ENCODE results near the gene OSBP2.

OSBP2 gene

DNA sequence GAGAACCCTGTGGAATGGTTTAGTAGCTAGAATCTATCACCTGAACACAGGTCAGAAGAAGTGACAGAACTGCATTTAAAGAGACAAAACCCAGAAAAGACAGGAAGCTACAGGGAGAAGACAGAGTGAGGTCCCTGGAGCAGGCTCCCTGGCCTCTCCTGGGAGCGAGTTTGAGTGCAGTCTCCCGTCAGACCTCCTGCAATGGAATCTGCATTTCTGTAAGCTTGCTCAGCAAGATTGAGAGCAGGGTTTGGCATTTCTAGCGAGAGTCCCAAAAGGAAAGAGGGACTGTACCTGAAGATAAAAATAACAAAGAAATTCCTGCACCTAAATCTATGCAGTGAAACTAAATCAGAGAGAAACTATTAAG, 199.7 kb downstream of the OSBP2 start:
- no peak for DNase-seq (ENCODE audit: low read depth in 2 of 2)

DNA sequence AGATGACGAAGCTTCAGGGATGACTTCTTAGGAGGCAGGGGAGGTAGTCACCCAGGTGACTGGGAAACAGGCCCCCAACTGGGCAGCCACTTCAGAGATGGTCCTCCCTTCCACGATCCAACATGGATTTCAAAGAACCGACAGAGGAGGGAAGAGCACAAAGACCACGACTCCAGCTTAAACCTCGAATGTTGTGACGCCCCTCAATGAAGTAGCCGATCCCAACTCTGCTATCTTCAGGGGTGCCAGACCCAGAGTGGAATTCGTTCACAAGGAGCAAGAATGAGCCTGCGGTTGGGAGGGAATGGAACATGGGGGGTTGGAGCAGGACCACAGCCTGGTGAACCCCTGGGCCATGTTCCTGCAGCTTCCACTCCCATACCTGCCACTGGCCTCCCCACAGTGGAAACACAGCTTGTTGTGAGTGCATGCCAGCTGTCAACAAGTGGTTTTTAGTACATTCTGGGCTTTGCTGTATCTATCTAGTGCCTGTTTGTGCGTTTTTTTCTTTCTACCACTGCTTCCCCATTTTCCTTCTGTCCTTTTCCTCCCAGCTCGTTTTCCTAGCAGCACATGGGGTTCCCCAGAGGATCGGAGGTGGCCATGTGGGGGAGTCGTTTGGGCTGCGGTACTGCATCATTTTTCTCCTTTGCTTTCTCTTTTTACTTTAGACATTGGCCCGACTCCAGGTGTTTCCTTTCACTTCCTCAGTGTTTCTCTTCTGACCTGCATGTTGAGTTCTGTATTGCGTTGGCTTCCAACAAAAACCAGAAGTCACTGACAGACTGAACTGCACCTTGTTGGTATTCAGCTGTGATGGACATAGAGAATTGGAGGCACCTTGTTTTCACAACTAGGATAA, 208.1 kb downstream of the OSBP2 start:
- DNase-seq (ENCODE audit: low read depth in 2 of 2) = no peak

DNA sequence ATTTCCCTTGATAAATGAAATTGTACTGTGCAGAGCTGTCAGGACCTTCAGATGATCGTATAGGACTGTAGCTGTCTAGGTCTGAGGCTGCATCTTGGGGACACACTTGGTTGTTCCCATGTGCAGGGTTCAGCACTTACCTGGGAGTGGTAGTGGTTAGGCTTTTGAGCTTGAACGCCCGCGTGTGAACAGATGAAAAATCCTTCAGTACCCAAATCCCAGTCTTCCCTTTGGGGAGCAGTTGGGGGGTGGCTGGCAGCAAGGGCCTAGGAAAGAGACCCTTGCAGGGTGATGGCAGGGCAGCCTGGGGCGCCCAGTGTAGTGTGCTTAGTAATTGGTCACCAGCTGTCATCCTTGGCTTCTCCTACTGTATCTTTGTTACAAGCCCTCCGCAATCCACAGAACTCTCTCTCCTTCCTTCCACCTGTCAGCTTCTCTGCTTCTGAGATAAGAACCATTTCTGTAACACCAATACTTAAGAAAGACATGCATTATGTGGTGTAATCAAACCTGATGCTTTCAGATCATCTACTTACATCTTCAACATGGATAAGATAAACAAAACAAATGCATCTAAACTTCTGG, 209.3 kb downstream of the OSBP2 start:
- DNase-seq (ENCODE audit: low read depth in 2 of 2) = no peak

DNA sequence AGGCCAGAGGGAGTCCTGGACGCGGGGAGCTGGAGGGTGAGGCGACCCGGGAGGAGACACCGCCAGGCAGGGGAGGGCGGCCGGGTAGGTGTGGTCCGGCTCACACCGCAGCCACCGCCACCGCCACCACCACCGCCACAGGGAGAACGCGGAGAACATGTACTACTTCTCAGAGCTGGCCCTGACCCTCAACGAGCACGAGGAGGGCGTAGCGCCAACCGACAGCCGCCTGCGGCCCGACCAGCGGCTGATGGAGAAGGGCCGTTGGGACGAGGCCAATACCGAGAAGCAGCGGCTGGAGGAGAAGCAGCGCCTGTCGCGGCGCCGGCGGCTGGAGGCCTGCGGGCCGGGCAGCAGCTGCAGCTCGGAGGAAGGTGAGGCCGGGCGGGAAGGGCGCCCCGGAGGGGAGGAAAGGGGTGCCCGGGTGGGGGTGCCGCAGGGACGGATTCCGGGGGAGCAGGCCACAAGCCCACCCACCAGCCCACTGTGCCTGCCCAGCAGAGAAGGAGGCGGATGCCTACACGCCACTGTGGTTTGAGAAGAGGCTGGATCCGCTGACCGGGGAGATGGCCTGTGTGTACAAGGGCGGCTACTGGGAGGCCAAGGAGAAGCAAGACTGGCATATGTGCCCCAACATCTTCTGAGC, 211.1 kb downstream of the OSBP2 start:
- DNase-seq (ENCODE audit: low read depth in 2 of 2) = no peak

DNA sequence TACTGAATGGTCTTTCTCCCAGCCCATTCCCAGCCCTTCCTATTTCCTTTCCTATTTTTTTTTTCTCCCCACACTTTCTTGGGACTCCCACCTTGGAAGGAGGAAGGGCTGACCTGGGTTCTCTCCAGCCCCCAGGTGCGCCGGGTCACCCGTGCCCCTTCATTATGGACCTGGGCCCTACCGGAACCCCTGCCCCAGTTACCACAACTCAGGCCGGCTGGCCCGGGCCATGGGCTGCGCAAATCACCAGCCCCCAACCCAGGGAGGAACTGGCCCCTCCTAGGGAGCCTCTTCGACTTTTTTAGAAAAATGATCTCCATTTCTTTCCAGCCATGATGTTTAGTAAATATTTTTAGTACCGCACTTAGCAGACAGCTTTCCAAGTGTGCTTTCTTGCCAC, 211.7 kb downstream of the OSBP2 start:
- no peak for DNase-seq (ENCODE audit: low read depth in 2 of 2)

DNA sequence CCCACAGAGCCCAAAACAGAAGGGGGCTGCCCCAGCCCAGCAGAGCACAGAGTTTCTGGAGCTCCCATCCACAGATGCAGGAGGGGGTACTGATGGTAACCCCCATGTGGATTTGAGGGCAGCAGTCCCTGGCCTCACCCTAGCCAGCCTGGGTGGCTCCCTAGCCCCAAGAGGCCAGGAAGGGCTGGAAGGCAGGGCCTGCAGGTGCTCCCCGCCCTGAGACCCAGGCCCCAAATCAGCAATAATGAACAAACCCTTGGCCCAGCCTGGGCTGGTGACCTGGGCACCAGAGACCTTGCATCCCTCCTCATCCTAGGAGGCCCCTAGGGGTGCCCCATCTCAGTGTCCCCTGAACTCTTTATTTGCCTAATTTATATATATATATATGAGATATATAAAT, 212.3 kb downstream of the OSBP2 start:
- DNase-seq (ENCODE audit: low read depth in 2 of 2) = no peak

DNA sequence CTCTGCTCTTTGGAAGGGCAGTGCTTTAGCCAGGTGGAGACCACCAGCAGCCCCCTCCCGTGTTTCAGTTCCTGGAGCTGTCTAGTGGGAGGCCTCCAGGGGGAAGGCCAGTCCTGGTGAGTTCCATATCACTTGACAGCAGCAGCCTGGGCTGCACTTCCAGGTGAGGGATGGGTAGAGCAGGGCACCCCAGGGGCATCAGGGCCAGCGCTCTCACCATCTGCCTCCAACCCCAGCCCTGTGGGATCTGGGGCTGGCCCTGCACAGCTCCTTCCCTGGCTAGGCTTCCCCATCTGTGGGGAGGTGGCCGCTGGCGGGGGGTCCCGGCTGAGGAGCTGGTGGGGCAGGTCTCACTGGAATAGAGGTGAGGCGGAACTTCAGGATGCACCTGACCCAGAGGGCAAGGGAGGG, 213.4 kb downstream of the OSBP2 start:
- DNase-seq (ENCODE audit: low read depth in 2 of 2) = no peak

DNA sequence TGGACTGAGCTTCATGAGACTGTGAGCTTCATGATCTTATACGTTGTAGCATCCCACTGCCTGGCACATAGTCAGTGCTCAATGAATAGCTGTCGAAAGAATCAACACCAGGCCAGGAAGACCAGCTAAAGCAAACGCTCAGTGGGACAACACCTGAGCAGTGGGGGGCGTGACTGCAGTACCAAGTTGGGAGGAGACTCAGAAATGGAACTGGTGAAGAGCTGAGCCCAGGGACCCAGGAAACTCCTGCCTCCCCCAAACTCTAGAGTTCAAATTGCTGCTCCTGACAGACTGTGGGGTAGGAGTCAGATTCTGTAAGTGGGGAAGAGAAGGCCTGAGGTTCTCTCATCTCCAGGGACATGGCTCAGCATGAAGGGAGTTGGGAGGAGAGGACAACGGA, 214.6 kb downstream of the OSBP2 start:
- DNase-seq (ENCODE audit: low read depth in 2 of 2) = no peak

DNA sequence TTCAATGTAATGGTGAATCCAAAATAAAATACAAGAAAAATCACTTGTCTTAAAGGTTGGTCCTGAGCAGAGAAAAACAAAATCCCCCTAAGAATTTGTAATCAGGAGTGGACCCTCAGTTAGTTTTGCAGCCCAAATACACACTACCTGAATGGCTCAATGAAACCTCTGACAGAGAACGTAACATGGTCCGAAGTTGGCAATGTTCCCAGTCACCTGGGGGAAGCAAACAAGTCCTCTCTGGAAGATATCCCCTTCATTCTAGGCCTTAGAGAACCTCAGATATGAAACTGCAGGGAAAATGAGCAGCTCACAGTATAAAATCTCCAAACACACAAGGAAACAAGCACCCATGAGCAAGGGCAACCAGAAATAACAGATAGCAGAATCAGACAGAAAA, 215.7 kb downstream of the OSBP2 start:
- DNase-seq (ENCODE audit: low read depth in 2 of 2) = no peak

DNA sequence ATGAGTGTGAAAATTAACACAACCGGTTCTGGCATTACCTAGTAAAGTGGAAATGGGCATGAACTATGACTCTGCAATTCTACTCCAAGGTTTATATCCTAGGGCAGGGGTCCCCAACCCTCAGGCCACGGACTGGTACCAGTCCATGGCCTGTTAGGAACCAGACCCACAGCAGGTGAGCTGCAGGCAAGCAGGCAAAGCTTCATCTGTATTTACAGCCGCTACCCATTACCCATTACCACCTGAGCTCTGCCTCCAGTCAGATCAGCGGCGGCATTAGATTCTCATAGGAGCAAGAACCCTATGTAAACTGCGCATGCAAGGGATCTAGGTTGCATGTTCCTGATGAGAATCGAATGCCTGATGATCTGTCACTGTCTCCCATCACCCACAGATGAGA, 224.1 kb downstream of the OSBP2 start:
- no peak for DNase-seq (ENCODE audit: low read depth in 2 of 2)

DNA sequence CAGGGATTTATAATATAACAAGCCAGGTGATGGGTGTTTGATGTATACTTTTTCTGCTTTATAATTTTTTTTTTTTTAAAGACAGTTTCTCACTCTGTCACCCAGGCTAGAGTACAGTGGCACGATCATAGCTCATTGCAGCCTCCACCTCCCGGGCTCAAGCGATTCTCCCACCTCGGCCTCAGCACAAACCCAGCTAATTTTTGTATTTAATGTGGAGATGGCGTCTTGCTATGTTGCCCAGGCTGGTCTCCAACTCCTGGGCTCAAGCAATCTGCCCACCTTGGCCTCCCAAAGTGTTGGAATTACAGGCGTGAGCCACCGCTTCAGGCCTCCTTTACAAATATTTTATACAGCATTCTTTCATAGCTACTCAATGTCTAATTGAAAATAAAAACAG, 225.3 kb downstream of the OSBP2 start:
- no peak for DNase-seq (ENCODE audit: low read depth in 2 of 2)

DNA sequence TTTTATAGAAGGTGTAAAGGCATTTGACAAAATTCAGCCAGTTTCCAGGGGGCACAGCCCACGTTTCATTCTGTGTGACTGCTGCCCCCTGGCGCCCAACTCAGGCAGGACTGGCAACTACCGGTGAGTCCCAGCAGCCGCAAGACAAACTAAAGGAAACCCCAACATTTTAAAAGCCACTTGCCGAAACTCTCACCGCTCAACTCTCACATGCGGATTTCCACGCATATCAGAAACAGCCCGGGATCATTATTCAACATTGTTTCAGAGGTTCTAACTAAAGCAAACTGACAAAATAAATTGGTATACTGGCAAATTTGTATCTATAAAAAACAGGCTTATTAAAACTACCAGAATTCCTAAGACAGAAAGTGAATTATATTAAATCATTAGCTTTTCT, 225.7 kb downstream of the OSBP2 start:
- DNase-seq (ENCODE audit: low read depth in 2 of 2) = peak; percentile 57 to 86

DNA sequence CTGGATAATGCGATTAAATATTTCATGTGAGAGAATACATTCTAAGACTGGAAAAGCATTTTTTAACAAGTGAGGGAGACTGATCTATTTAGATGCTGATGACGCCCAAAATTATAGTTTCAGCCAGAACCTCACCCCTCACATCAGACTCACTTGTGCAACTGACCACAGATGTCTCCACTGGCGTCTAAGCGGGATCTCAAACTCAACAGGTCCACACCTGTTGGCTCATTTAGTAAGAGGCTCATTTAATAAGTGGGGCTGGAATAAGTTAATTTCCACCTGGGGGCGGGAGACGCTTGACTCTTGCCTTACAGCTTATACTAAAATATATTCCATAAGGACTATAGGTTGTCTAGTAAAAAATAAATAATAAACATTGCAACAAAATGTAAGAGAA, 226.4 kb downstream of the OSBP2 start:
- DNase-seq (ENCODE audit: low read depth in 2 of 2) = no peak

DNA sequence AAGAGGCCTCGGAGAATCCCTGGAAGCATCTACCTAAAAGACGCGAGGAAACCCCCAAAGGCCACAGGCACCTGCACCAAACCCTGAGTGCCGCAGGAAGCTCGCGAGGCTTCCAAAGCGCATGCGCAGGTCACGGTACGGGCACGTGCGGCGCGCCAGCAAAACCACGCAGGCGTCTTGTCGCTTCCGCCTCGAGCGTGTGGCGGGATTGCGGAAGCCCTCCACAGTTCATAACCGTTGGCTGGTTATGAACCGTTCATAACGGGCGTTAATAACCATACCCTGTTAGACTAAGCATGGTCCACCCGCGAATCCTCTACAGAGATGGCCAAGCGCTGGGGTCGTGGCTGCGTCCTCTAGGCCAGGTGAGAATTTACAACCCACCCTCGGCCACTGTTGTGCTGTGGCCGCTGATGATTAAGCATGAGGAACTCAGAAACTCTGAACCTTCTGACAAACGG, 227.5 kb downstream of the OSBP2 start:
- DNase-seq (ENCODE audit: low read depth in 2 of 2) = peak; percentile 71 to 72

DNA sequence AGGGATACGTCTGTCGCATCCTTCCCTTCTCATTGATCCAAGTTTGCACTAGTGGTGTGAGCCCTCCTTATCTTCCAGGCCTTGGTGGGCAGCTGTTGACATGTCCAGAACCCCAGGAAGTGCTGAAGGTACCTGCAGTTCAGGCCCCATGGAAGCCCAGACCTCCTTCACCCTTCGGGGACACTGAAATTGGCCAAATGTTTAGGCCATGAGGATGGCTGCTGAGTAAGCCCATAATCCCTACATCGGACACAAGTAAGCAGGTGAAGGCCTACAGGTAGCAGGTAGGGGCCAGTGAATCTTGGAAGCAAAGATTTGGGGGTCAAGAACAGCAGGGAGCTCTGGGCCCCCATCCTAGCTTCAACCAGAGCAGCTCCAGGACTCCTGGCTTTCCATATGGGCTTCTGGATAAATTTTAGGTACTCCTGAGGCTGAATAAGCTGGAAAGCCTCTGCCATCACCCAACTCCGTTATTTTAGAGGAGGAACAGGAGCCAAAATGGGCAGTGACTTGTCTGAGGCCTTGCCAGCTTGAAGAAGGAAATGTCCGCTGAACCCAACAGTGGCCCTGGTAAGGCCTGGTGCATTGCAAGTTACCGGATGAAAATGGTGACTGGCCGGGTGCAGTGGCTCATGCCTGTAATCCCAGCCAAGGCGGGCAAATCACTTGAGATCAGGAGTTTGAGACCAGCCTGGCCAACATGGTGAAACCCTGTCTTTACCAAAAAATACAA, 228.7 kb downstream of the OSBP2 start:
- DNase-seq (ENCODE audit: low read depth in 2 of 2) = no peak

DNA sequence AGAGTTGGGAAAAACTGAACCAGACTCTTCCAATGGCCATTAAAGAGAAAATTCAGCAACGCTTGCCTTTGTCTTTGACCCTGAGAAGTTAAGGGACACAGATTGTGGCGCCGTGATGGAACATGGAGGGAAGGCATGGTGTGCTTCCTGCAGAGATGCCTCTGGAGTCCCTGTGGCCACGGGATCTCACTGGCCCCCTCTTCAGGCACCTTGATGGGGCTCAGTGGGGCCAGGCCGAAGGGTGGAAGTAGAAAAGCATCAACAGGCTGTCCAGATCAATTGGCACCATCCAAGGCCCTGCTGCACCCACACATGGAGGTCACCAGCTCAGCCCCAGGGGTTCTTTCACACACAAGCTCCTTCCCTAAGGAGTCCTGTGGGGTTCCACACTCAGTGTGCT, 231.0 kb downstream of the OSBP2 start:
- DNase-seq (ENCODE audit: low read depth in 2 of 2) = no peak

DNA sequence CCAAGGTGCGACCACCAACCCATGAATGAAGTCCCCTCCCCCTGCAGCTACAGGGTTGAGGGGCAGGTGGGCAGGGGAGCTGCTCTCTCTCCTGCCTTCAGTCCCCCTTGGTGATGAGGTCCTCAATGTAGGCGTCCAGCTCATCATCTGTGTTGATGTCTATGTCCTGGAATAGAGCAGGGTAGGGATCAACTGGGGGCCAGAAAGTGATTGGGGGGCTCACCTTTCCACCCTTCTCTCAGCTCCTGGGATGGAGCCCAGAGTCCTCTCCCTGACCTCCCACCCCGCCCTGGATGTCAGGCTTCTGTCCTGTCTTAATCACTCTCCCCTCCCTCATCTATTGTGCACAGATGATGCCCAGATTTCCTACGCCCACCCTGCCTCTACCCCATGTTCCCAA, 232.0 kb downstream of the OSBP2 start:
- no peak for DNase-seq (ENCODE audit: low read depth in 2 of 2)

DNA sequence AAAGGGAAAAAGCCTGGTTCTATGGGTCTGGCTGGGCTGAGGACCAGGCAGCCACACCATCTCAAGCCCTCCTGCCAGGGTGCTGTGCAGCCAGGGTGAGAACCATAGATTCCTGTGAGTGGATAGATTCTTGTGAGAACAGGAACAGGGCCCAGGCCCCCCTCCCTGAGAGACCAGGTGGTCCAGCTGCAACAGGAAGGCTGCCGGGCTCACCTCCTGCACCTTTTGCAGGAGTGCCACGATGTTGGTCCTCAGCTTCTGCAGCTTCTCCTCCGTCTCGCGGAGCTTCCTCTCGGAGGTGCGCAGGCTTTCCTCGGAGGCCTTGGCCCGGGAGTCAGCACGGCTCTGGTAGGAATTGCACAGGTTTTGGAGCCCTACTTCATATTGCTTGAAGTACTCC, 233.1 kb downstream of the OSBP2 start:
- DNase-seq (ENCODE audit: low read depth in 2 of 2) = no peak

DNA sequence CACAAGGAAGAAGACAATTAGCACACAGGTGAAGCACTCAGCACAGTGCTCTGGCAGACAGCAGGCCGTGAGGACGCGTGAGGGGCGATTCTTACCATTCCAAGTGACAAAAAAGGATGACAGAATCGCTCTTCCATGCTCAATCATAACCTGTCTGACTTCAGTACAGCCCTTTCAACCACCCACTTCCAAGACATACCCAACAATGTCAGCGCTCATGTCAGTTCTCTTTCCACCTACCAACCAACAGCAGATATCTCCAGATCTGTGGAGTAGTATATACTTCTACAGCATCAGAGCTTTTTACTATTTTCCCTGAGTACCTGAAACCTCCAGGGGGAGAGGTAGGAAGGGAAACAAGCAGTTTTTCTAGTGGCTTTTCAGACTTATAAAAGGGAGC, 233.7 kb downstream of the OSBP2 start:
- no peak for DNase-seq (ENCODE audit: low read depth in 2 of 2)

DNA sequence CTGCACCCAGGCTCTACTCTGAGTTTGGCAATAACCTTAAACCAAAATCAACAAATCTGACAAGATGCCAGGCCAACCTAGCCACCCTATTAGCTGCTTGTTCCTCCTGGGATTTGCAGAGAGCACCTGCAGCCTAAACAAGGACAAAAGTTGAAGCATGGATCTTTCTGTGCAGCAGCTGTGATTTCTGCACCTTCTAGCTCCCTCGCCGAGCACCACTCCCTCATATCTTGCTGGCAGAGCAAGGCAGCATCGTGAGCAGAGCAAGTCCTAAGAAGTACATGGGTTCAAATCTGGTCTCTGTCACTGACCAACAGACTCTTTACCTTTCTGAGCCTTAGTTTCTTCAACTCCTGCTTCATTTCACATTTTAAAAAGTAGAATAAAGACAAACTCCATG, 235.6 kb downstream of the OSBP2 start:
- no peak for DNase-seq (ENCODE audit: low read depth in 2 of 2)

DNA sequence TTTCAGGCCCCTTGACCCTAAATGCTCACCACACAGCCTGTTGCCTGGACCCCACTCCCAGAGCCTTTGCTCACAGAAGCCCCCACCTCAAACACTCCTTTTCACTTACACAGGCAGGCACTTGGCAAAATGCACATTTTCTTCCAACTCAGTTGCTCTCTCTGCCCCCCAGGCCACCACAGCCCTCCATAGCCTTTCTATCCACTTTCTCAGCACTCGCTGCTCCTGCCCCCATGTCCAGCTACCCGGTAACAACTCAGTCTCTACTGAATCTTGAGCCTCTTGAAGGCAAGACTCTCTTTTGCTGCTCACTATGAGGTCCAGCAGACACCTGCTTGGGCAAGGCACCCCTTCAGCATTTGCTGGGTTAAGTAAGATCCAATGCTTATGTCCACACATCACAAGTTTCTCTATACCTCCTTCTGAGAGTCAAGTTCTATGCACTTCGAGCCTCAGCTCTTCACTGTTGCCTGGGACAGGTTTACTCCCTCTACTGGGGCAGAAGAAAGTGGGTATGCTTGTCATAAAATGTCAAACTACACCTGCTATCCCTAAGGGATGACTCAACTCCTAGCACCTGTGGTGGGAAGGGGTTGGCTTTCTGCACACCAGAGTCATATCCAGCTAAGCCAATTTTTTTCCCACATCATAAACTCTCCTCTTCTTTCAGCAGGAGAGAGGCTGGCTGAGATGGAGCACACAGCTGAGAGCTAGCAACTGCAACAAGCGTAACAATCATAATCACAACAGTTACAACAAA, 237.0 kb downstream of the OSBP2 start:
- DNase-seq (ENCODE audit: low read depth in 2 of 2) = no peak

DNA sequence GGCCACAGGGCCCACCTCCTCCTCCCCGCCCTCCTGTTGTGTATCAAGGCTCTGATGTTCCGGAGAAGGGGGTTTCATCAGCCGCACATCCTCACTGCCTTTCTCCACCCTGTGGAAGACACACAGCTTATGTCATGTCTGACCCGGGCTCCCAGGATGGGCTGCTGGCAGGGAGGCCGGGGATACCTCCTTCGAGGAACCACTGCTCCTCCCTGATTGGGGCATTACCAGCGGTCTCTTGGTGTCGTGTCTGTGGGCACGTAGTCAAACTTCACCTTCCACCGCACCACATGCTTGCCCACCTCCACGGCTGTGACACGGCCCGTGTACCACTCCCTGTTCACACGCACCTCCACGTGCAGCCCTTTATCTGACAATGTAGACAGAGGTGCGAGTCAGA, 238.0 kb downstream of the OSBP2 start:
- DNase-seq (ENCODE audit: low read depth in 2 of 2) = no peak

Data from stimulated activated CD4-positive, alpha-beta T cell treated with anti-CD3 and anti-CD28 coated beads, Interleukin-12 subunit alpha, Interleukin-12 subunit beta, amount 100 ng/mL, for 24 hours (primary cell).